Bronchial epithelial cell (primary cell): ENCODE results near the gene ELF3. TPM values are rescaled to one million over a fixed set of nuclear protein-coding genes. Genes with fewer than 3 reads are reported as not detected.
"Not testable (repeated sequence)": the region's sequence is repeated elsewhere in the genome, so short reads cannot be mapped to it uniquely, and the experiment has no call there.

Experiments
- DNase-seq: peaks from one replicate; pipeline ENCODE4 v3.0.0-alpha.2; 2010; ENCODE audit warnings: low read depth
- FAIRE-seq: peaks from 2 replicates; lab custom pipeline; 2011; peaks lifted over from hg19 to GRCh38; lab: Jason Lieb, UNC
- H3K27me3 ChIP-seq: 2 replicates; pipeline ENCODE4 v1.5.1; 2011; ENCODE audit warnings: low read length; ENCODE audit not compliant: control insufficient read depth, insufficient read depth
- H3K36me3 ChIP-seq: 2 replicates; pipeline ENCODE4 v1.5.1; 2011; ENCODE audit warnings: low read length; ENCODE audit not compliant: control insufficient read depth, insufficient read depth
- H3K4me3 ChIP-seq: 2 replicates; pipeline ENCODE4 v1.5.1; 2011; ENCODE audit warnings: mild to moderate bottlenecking, low read depth, low read length, control low read depth
- total RNA-seq: library from RNA; depleted of rRNA; stranded (reverse); fragments of >200 nt; gene quantifications from 2 replicates; pipeline ENCODE4 v1.2.1, GENCODE V29; 2014
- TF ChIP-seq, protein P1 (sequence below): IDR thresholded peaks from 2 replicates; pipeline ENCODE4 v1.5.1; 2011; ENCODE audit warnings: mild to moderate bottlenecking, moderate library complexity, low read length, control low read depth, inconsistent platforms; ENCODE audit not compliant: insufficient read depth, severe bottlenecking

ELF3 gene
- total RNA-seq, 1 donor from 2014 or later = 66.1 TPM

DNA sequence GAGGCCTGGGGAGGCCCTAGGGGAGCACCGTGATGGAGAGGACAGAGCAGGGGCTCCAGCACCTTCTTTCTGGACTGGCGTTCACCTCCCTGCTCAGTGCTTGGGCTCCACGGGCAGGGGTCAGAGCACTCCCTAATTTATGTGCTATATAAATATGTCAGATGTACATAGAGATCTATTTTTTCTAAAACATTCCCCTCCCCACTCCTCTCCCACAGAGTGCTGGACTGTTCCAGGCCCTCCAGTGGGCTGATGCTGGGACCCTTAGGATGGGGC lies 5.2 kb downstream of the ELF3 start:
- H3K27me3 ChIP-seq = peaks cover 3% of the 10 kb centered on the region
- H3K36me3 ChIP-seq = peaks cover 25% of the 10 kb centered on the region
- H3K4me3 ChIP-seq = no peak overlapping the region
- FAIRE-seq (no peak), DNase-seq (no peak)
- TF ChIP-seq, protein P1, sequence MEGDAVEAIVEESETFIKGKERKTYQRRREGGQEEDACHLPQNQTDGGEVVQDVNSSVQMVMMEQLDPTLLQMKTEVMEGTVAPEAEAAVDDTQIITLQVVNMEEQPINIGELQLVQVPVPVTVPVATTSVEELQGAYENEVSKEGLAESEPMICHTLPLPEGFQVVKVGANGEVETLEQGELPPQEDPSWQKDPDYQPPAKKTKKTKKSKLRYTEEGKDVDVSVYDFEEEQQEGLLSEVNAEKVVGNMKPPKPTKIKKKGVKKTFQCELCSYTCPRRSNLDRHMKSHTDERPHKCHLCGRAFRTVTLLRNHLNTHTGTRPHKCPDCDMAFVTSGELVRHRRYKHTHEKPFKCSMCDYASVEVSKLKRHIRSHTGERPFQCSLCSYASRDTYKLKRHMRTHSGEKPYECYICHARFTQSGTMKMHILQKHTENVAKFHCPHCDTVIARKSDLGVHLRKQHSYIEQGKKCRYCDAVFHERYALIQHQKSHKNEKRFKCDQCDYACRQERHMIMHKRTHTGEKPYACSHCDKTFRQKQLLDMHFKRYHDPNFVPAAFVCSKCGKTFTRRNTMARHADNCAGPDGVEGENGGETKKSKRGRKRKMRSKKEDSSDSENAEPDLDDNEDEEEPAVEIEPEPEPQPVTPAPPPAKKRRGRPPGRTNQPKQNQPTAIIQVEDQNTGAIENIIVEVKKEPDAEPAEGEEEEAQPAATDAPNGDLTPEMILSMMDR = no peak

DNA sequence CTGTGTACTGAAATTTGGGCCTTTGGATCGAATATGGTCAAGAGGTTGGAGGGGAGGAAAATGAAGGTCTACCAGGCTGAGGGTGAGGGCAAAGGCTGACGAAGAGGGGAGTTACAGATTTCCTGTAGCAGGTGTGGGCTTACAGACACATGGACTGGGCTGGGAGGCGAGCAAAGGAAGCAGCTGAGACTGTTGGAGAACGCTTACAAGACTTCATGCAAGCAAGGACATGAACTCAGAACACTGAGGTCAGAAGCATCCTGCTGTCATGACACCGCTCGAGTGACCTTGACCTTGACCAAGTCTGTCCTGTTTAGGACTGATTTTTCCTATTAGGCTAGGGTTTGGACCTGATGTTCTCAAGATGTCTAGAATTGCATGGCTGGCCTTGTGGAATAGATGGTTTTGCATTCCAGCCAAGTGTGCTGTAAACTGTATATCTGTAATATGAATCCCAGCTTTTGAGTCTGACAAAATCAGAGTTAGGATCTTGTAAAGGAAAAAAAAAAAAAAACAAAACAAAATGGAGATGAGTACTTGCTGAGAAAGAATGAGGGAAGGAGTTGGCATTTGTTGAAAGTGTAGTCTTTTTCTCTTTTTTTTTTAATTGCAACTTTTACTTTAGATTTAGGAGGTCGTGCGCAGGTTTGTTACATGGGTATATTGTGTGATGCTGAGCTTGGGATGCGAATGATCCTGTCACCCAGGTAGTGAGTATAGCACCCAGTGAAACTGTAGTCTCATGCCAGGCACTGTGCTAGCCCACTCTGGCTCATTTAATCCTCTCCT lies 5.8 kb downstream of the ELF3 start:
- Histone ChIP-seq H3K4me3 (no peak overlapping the region), H3K27me3 (peaks cover 3% of the 10 kb centered on the region), H3K36me3 (peaks cover 25% of the 10 kb centered on the region)
- FAIRE-seq (no peak), DNase-seq (peak; percentile 38)
- TF ChIP-seq, protein P1 = no peak

DNA sequence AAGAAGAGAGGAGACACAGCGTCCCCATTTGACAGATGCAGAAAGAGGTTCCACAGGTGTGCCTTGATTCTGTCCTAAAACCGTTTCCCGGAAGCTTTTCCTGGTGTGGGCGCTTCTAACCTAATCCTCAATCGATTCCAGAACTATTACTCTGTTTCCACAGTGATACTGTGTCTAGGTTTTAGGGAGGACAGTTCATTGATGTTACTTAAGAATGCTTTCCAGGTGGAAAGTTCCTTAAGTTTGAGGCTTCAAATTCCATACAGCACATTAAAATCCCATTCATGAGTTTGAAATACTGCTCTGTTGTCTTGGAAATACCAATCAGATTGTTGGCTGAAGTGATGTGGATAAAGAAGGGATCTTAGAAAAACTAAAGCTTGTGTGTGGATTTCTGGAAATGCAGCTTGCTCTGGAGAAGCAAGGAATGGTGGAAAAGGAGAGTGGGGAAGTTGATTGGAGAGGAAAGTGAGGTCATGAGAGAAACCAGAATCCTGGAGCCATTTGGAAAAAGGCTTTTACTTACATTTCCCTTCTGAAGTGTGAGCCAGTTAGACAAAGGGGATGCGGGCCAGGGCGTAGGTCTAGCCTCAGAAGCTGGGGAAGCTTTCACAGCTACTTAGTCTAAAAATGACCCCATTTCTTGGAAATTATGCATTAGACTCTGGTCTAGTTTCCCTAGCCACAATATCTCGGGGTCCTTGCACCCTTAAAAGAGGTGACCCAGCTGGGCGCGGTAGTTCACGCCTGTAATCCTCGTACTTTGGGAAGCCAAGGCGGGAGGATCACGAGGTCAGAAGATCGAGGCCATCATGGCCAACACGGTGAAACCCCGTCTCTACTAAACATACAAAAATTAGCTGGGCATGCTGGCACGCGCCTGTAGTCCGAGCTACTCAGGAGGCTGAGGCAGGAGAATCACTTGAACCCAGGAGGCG lies 6.7 kb downstream of the ELF3 start:
- peaks cover 21% of the 10 kb centered on the region for H3K36me3 ChIP-seq
- no peak for DNase-seq
- no peak overlapping the region for H3K4me3 ChIP-seq
- TF ChIP-seq, protein P1 = no peak
- FAIRE-seq = no peak
- H3K27me3 ChIP-seq = peaks cover 3% of the 10 kb centered on the region

DNA sequence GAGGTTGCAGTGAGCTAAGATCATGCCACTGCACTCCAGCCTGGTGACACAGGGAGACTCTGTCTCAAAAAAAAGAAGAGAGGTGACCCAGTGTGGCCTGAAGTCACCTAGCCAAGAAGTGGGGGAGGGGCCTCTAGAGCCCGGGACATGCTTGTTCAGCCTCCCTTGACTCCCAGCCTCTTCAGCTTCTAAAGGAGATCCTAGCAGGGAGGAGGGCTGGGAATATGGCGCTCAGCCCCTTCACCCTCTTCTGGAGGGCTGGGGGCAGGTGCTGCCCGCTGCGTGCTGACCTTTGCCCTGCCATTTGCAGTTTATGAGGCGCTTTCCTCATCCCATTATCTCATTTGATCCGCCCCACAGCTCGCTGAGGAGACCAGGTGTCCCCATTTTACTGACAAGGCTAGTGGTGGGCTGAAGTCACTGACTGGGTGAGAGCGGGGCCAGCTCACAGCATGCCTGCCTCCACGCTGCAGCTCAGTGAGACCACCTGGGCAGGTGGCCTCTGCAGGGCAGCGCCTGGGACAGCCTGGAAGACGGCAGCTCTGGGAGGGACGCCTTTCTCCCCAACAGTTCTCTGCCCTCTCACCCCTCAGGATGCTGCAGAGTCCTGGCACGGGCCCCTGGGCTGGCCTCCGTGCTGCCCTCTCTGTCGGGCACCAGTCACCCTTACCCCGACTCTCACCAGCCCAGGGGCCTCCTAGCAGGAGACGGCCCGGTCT lies 7.5 kb downstream of the ELF3 start:
- Histone ChIP-seq H3K4me3 (peak overlapping the region; percentile 8), H3K27me3 (no peaks in the 10 kb centered on the region), H3K36me3 (peaks cover 14% of the 10 kb centered on the region)
- DNase-seq (no peak), FAIRE-seq (no peak)
- TF ChIP-seq, protein P1 = no peak

DNA sequence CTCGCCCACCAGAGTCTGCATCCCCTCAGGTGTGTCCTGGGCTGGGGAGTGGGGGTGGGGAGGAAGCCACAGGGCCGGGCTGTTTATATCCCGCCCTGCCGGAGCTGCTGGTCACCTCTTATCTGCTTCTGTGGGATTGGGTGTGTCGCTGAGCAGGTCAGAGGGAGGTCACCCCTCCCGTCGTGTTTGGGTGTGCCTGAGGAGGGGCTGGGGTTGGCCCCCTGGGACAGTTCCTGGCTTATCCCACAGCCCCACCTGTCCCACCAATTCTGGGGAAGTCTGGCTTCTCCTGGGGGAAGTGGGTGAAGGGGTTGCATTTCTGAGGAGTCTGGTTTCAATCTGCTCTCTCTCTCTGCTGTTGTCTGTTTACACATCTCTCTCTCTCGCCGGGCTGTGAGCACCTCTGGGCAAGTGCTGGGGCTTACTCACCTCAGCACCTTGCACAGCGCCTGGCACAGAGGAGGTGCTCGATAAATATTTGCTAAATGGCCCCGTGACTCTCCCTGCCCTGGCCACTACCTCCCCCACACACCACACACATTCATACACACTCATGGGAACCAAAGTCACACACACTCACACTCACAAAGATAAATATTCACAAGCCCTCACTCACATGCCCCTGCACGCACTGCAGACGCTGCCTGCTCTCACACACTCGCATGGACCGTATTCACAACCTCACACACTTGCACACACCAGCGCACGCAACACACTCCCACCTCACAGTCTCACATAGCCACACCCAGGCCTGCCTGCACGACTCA lies 8.3 kb downstream of the ELF3 start:
- no peaks in the 10 kb centered on the region for H3K27me3 ChIP-seq
- TF ChIP-seq, protein P1 = no peak
- FAIRE-seq (no peak), DNase-seq (peak; percentile 88)
- peak overlapping the region; percentile 8 for H3K4me3 ChIP-seq
- H3K36me3 ChIP-seq = peaks cover 9% of the 10 kb centered on the region

DNA sequence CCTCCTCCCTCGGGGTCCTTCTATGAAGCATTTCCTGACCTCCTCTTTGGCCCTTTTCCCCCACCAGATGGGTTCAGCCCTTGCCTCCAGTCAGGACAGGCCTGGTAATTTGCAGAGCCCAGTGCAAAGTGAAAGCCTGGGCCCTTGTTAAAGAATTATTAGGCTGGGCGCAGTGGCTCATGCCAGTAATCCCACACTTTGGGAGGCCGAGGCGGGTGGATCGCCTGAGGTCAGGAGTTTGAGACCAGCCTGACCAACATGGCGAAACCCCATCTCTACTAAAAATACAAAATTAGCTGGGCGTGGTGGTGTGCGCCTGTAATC lies 8.8 kb downstream of the ELF3 start:
- FAIRE-seq, H3K27me3 ChIP-seq, H3K4me3 ChIP-seq, DNase-seq, H3K36me3 ChIP-seq: not testable (repeated sequence)
